IMR-90 (cell line): ENCODE data around the gene BOD1L1. TPM values are rescaled to one million over a fixed set of nuclear protein-coding genes. Genes with fewer than 3 reads are reported as not detected.

Experiments
- ATAC-seq: fragments of 200-7000 bp; cut with Tn5 transposase; 2 replicates; pipeline ENCODE4 v1.9.1; 2020; ENCODE audit warnings: low read depth, mild to moderate bottlenecking, moderate library complexity
- BruUV-seq: library from RNA; stranded (reverse); fragments of 400-500 nt; replicated peaks from 2 replicates; lab custom pipeline; 2021; lab: Mats Ljungman, UMichigan
- CTCF ChIA-PET: fragments of 300-600 bp; formaldehyde crosslinking; extraction: SDS; loops from one replicate; lab custom pipeline; 2021; ENCODE audit warnings: antibody characterized with exemption; lab: Yijun Ruan, JAX
- POLR2A ChIA-PET: fragments of 300-600 bp; sonication (Branson Sonifier 250); formaldehyde crosslinking; loops from one replicate; lab custom pipeline; 2022; ENCODE audit warnings: antibody characterized with exemption; ENCODE audit not compliant: unreplicated experiment; lab: Charles Lee
- DNase-seq: peaks from one replicate; pipeline ENCODE4 v3.0.0; 2013
- H2AFZ ChIP-seq: replicated peaks from 2 replicates; pipeline ENCODE3; 2013; ENCODE audit warnings: low read length, mild to moderate bottlenecking; ENCODE audit not compliant: poor library complexity
- H2AK5ac ChIP-seq: 2 replicates; pipeline ENCODE4 v1.6.1; 2013; ENCODE audit warnings: low read depth, low read length, inconsistent platforms
- H2AK9ac ChIP-seq: replicated peaks from 2 replicates; pipeline ENCODE3; 2013; ENCODE audit warnings: mild to moderate bottlenecking, low read depth, low read length, moderate library complexity; ENCODE audit not compliant: poor library complexity
- H2BK120ac ChIP-seq: 2 replicates; pipeline ENCODE4 v1.6.1; 2013; ENCODE audit warnings: low read depth, low read length, inconsistent platforms
- H2BK15ac ChIP-seq: 3 replicates; pipeline ENCODE4 v1.6.1; 2013; ENCODE audit warnings: low read depth, low read length, inconsistent platforms
- H2BK20ac ChIP-seq: 2 replicates; pipeline ENCODE4 v1.6.1; 2013; ENCODE audit warnings: low read depth, mild to moderate bottlenecking, inconsistent platforms, low read length, moderate library complexity
- H2BK5ac ChIP-seq: 2 replicates; pipeline ENCODE4 v1.6.1; 2013; ENCODE audit warnings: mild to moderate bottlenecking, low read depth, low read length, inconsistent platforms; ENCODE audit not compliant: poor library complexity, severe bottlenecking
- H3K14ac ChIP-seq: replicated peaks from 2 replicates; pipeline ENCODE4 v1.6.1; 2013; ENCODE audit warnings: low read depth, low read length, inconsistent platforms
- H3K18ac ChIP-seq: 2 replicates; pipeline ENCODE4 v1.6.1; 2013; ENCODE audit warnings: low read depth, low read length, control low read depth
- H3K23ac ChIP-seq: 2 replicates; pipeline ENCODE4 v1.6.1; 2013; ENCODE audit warnings: low read depth, low read length, inconsistent platforms
- H3K27ac ChIP-seq: 2 replicates; pipeline ENCODE4 v1.5.1; 2013; ENCODE audit warnings: mild to moderate bottlenecking, control low read depth, low read length; ENCODE audit not compliant: insufficient read depth
- H3K27me3 ChIP-seq: 2 replicates; pipeline ENCODE4 v1.6.1; 2013; ENCODE audit warnings: low read length; ENCODE audit not compliant: control insufficient read depth, insufficient read depth
- H3K36me3 ChIP-seq: 2 replicates; pipeline ENCODE4 v1.6.1; 2013; ENCODE audit warnings: low read length, mixed read lengths; ENCODE audit not compliant: control insufficient read depth, insufficient read depth
- H3K4ac ChIP-seq: 2 replicates; pipeline ENCODE4 v1.6.1; 2013; ENCODE audit warnings: low read depth, low read length, inconsistent platforms
- H3K4me1 ChIP-seq: 2 replicates; pipeline ENCODE4 v1.6.1; 2013; ENCODE audit warnings: low read length, mixed read lengths; ENCODE audit not compliant: control insufficient read depth, insufficient read depth
- H3K4me2 ChIP-seq: 2 replicates; pipeline ENCODE4 v1.6.1; 2013; ENCODE audit warnings: low read depth, mild to moderate bottlenecking, control low read depth, low read length, moderate library complexity
- H3K4me3 ChIP-seq: 2 replicates; pipeline ENCODE4 v1.5.1; 2013; ENCODE audit warnings: low read depth, mild to moderate bottlenecking, control low read depth, low read length, moderate library complexity; ENCODE audit not compliant: insufficient read depth
- H3K56ac ChIP-seq: 2 replicates; pipeline ENCODE4 v1.6.1; 2013; ENCODE audit warnings: low read length, inconsistent platforms; ENCODE audit not compliant: insufficient read depth; ENCODE audit errors: extremely low read depth
- H3K79me1 ChIP-seq, 2 experiments: 2 replicates each; pipeline ENCODE4 v1.6.1; 2013; ENCODE audit warnings: low read length in 2 of 2, inconsistent platforms in 1 of 2, low read depth in 1 of 2
- H3K9ac ChIP-seq: 2 replicates; pipeline ENCODE4 v1.6.1; 2013; ENCODE audit warnings: low read depth, low read length, control low read depth
- H3K9me1 ChIP-seq: 2 replicates; pipeline ENCODE4 v1.6.1; 2013; ENCODE audit warnings: low read length, inconsistent platforms; ENCODE audit not compliant: insufficient read depth
- H3K9me3 ChIP-seq: 2 replicates; pipeline ENCODE4 v1.6.1; 2013; ENCODE audit warnings: low read length; ENCODE audit not compliant: control insufficient read depth, insufficient read depth
- H4K20me1 ChIP-seq: 2 replicates; pipeline ENCODE4 v1.6.1; 2013; ENCODE audit warnings: low read length, inconsistent platforms; ENCODE audit not compliant: insufficient read depth
- H4K5ac ChIP-seq: 2 replicates; pipeline ENCODE4 v1.6.1; 2013; ENCODE audit warnings: mild to moderate bottlenecking, low read depth, low read length, control low read depth
- H4K8ac ChIP-seq, 2 experiments: 2 replicates each; pipeline ENCODE4 v1.6.1; 2013; ENCODE audit warnings: low read depth in 2 of 2, low read length in 2 of 2, control low read depth in 1 of 2, inconsistent platforms in 1 of 2
- H4K91ac ChIP-seq: 2 replicates; pipeline ENCODE4 v1.6.1; 2013; ENCODE audit warnings: low read depth, low read length, inconsistent platforms; ENCODE audit not compliant: insufficient read depth
- CEBPB ChIP-seq: IDR thresholded peaks from 2 replicates; pipeline ENCODE4 v1.6.1; 2012; ENCODE audit warnings: low read depth, low read length, improper control_type of control experiment
- MXI1 ChIP-seq: IDR thresholded peaks from 2 replicates; pipeline ENCODE4 v1.6.1; 2012; ENCODE audit warnings: low read depth, mild to moderate bottlenecking, low read length, moderate library complexity, borderline replicate concordance
- WGBS, 2 experiments: methylation state at CpG; one replicate each; pipeline versions ENCODE4 v1.1.5 to v1.1.7; 2013; ENCODE audit warnings: missing lambda C conversion rate in 2 of 2; ENCODE audit not compliant: insufficient read length in 1 of 2; ENCODE audit errors: extremely low coverage in 2 of 2; 5-methylcytosine and 5-hydroxymethylcytosine counted together
- dilution Hi-C: fragments of 300-500 bp; cut with HindIII; formaldehyde crosslinking; loops from one replicate; pipeline ENCODE4 v1.14.3; 2018; ENCODE audit warnings: low sequenced_read_pairs; ENCODE audit not compliant: unreplicated experiment
- in situ Hi-C: fragments of 300-500 bp; cut with MboI; formaldehyde crosslinking; loops from 3 replicates; pipeline ENCODE4 v1.14.3; 2019; ENCODE audit warnings: low sequenced_read_pairs, inconsistent platforms, mixed read lengths
- intact Hi-C: fragments of 100-400 bp; cut with micrococcal nuclease; formaldehyde crosslinking; loops from 2 replicates; pipeline ENCODE4 v1.10.0; 2022
- polyA plus RNA-seq, 3 experiments: library from polyadenylated mRNA; depleted of rRNA; stranded (reverse); fragments of >200 nt; gene quantifications; 2 replicates each; pipeline ENCODE4 v1.2.3, GENCODE V29; 2012; ENCODE audit warnings: low replicate concordance in 1 of 3
- total RNA-seq: library from RNA; depleted of rRNA; stranded (reverse); fragments of >200 nt; gene quantifications from 2 replicates; pipeline ENCODE4 v1.2.3, GENCODE V29; 2012

BOD1L1 gene
- total and polyA plus RNA-seq, 2 of the 4 experiments (the other 2 are of a cell fraction) = 13.5 to 26.9 TPM

GRCh38 chr4:13527192-13527980 is 100.1 kb downstream of the BOD1L1 start:
- no peaks in the 10 kb centered on the region for H3K36me3 ChIP-seq
- no peak overlapping the region for H2AFZ ChIP-seq
- H2AK9ac ChIP-seq = no peak overlapping the region
- no peak for TF ChIP-seq CEBPB
- TF ChIP-seq MXI1 = no peak
- CTCF ChIA-PET = interaction anchor here (0.6 kb wide), 1 partner anchor 657 kb away, joined by 4 read pairs; no protein-coding TSS in a partner anchor
- H4K5ac ChIP-seq = no peak overlapping the region
- H3K4ac ChIP-seq = no peak overlapping the region
- no peak overlapping the region for H3K4me3 ChIP-seq
- dilution Hi-C loops = no loop called here
- H3K9me1 ChIP-seq = no peaks in the 10 kb centered on the region
- no peak overlapping the region for H2AK5ac ChIP-seq
- ATAC-seq = no peak
- H3K14ac ChIP-seq = no peak overlapping the region
- in situ Hi-C loops = no loop called here
- no peak overlapping the region for H3K9ac ChIP-seq
- no peak overlapping the region for H2BK5ac ChIP-seq
- H3K18ac ChIP-seq = no peak overlapping the region
- BruUV-seq = no TSS peak
- H2BK20ac ChIP-seq = no peak overlapping the region
- H3K79me1 ChIP-seq = no peaks in the 10 kb centered on the region
- peaks cover 21% of the 10 kb centered on the region for H3K9me3 ChIP-seq
- POLR2A ChIA-PET = no interaction called here
- no peak for DNase-seq
- 7% methylated on average over 10 of the region's 46 CpGs; no CpG with 5 or more reads in 1 of the 2 experiments for WGBS, 2 experiments
- H4K8ac ChIP-seq = no peak overlapping the region
- no peak overlapping the region for H2BK15ac ChIP-seq
- no peak overlapping the region for H3K23ac ChIP-seq
- no peak overlapping the region for H3K27ac ChIP-seq
- peaks cover 95% of the 10 kb centered on the region for H3K27me3 ChIP-seq
- H3K4me2 ChIP-seq = no peak overlapping the region
- H3K56ac ChIP-seq = no peak overlapping the region
- no peaks in the 10 kb centered on the region for H3K4me1 ChIP-seq
- H4K91ac ChIP-seq = no peak overlapping the region
- no peaks in the 10 kb centered on the region; the same call in 1 of the 2 replicates for H4K20me1 ChIP-seq
- intact Hi-C loops = no loop called here
- H2BK120ac ChIP-seq = no peak overlapping the region
